AG04449 (cell line): Measurements from ENCODE around the gene BAZ2B.
A peak's percentile ranks its signal among the peaks of the same experiment; 100 is the strongest.

ENCODE experiments used
- CTCF ChIA-PET: fragments of 350-600 bp; formaldehyde crosslinking; extraction: SDS; loops from one replicate; lab custom pipeline; 2021; ENCODE audit warnings: antibody characterized with exemption; lab: Yijun Ruan, JAX
- POLR2A ChIA-PET: fragments of 400-600, 350-600 bp; formaldehyde crosslinking; extraction: SDS; loops from one replicate; lab custom pipeline; 2020; ENCODE audit warnings: antibody characterized with exemption, inconsistent platforms; lab: Yijun Ruan, JAX
- DNase-seq: peaks from one replicate; pipeline ENCODE4 v3.0.0-alpha.2; 2010; ENCODE audit warnings: low read depth, low spot score
- H3K4me3 ChIP-seq: 2 replicates; pipeline ENCODE4 v1.5.1; 2011; ENCODE audit warnings: low read depth, mild to moderate bottlenecking, control low read depth, low read length
- TF ChIP-seq, protein P1 (sequence below): IDR thresholded peaks from one replicate; pipeline ENCODE4 v1.5.1; 2011; ENCODE audit warnings: mild to moderate bottlenecking, moderate library complexity, low read length, control low read depth, inconsistent platforms; ENCODE audit not compliant: insufficient read depth; ENCODE audit errors: missing control alignments

The BAZ2B gene

DNA sequence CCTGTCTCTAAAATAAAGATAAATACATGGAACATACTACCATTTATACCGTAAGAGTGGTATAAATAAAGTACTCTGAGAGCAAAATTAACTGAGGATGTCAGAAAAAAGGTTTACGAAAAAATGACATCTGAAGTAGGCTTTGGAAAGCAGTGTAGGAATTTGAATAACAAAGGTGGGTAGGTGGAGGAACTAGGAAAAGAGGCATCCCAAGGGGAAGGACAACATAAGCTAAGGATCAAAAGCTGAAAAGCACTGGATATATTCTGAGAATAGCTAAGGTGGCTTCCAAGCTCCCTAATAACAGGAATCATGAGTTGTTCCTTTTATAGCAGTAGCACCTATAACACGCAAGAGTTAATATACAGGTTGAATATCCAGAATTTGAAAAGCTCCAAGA is 91.3 kb downstream of the BAZ2B start:
- no peak overlapping the region for H3K4me3 ChIP-seq
- POLR2A ChIA-PET, result no interaction called here
- DNase-seq, result no peak
- CTCF ChIA-PET, result no interaction called here
- TF ChIP-seq, protein P1, sequence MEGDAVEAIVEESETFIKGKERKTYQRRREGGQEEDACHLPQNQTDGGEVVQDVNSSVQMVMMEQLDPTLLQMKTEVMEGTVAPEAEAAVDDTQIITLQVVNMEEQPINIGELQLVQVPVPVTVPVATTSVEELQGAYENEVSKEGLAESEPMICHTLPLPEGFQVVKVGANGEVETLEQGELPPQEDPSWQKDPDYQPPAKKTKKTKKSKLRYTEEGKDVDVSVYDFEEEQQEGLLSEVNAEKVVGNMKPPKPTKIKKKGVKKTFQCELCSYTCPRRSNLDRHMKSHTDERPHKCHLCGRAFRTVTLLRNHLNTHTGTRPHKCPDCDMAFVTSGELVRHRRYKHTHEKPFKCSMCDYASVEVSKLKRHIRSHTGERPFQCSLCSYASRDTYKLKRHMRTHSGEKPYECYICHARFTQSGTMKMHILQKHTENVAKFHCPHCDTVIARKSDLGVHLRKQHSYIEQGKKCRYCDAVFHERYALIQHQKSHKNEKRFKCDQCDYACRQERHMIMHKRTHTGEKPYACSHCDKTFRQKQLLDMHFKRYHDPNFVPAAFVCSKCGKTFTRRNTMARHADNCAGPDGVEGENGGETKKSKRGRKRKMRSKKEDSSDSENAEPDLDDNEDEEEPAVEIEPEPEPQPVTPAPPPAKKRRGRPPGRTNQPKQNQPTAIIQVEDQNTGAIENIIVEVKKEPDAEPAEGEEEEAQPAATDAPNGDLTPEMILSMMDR, result no peak

DNA sequence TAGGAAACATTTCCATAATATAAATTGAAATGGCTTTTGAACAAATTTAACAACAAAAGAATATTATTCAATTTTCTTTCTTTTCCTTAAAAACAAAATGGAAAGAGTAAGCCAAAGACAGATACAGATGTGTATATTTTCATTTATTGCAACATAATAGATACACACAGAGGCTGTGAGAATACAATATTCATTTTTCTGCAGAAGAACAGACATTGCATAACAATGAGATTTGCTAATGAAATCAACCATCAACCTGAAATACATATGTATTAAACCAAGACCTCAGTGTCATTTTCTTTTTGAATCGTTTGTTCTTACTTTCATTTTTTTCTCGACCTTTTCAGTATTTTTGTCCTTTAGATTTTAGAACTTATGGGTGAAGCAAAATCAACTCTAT is 95.1 kb downstream of the BAZ2B start:
- H3K4me3 ChIP-seq, result no peak overlapping the region
- ChIA-PET POLR2A (no interaction called here), CTCF (no interaction called here)
- TF ChIP-seq, protein P1, result no peak
- DNase-seq, result no peak

DNA sequence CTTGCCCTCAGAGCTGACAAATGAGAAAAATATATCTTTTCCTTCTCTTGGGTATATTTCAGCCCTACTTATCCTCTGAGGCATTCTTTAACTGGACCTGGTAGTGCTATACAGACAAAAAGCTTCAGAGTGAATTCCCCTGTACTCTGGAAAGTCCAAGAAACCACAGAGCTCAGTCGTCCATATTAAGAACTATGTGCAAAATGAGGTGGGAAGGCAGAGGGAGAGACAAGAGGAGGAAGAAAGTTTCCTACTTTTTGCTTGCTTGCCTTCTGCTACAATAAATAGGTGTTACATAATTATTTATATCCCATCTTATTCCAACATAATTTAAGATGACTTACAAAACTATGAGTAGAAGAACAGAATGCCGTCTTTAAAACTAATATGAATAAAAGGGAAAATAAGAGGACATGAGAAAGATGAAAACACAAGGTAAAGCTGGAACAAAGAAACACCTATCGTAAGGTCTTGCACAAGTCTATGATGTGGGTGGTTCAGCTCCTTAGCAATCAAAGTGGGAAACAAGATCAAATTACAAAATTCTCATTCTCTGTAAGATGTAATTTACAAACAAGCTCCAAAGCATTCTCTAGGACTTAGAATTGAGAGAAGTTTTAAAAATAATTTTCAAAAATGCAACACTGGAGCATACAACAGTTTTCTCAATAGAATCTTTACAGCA is 97.9 kb downstream of the BAZ2B start:
- DNase-seq, result no peak
- TF ChIP-seq, protein P1, result no peak
- ChIA-PET CTCF (no interaction called here), POLR2A (no interaction called here)
- no peak overlapping the region for H3K4me3 ChIP-seq

DNA sequence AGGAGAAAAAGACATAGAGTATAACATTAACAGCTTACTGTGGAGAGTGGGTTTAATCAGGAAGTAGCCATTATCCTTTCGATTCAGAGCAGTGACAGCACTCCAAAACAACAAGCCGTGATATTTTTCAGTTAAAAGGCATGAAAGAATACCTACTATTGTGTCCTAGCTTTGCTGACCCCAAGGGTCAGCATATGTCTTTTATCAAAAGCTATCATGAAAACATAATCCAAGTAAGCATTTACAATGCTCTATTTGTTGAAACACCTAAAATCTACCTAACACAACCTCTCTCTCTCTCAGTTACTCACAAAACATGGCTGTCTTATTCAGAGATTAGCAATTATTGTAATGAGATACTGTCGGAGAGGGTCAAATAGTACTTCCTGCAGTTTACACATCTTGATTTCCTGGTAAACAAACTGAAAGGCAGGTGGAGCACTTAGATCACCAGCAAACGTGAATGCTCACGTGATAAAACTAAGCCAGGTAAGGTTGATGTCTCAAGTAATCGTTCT is 100.0 kb downstream of the BAZ2B start:
- CTCF ChIA-PET, result interaction anchor here (1.0 kb wide), 1 partner anchor 237 kb away, joined by 3 read pairs; no protein-coding TSS in a partner anchor
- TF ChIP-seq, protein P1, result no peak

DNA sequence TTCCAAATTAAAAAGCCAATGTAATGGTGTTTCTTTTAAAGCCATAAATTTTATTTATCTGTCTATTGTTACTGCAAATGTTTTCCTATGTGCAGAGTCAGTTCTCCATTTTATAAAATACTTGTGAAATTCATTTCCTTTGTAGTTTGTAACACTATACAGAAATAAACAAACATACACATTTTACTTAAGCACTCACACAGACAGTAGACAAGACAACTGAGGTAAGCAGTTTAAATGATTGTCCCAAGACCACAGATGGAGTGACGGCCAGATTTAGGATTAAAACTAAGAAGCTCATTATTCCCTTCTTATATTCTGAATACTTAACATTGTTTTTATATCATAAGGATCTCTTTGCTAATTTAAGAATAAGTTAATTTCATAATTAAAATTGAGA is 100.9 kb downstream of the BAZ2B start:
- CTCF ChIA-PET, result interaction anchor here (1.0 kb wide), 1 partner anchor 238 kb away, joined by 3 read pairs; no protein-coding TSS in a partner anchor
- DNase-seq, result no peak
- TF ChIP-seq, protein P1, result no peak
- no peak overlapping the region for H3K4me3 ChIP-seq
- POLR2A ChIA-PET, result no interaction called here

More for the DNA sequence above, 100.0 kb downstream of the BAZ2B start:
- H3K4me3 ChIP-seq, result peak overlapping the region; percentile 43
- POLR2A ChIA-PET, result interaction anchor here (0.9 kb wide), 1 partner anchor 196 kb away, joined by 3 read pairs; the partner anchor contains the start of gene MARCHF7
- DNase-seq, result no peak

DNA sequence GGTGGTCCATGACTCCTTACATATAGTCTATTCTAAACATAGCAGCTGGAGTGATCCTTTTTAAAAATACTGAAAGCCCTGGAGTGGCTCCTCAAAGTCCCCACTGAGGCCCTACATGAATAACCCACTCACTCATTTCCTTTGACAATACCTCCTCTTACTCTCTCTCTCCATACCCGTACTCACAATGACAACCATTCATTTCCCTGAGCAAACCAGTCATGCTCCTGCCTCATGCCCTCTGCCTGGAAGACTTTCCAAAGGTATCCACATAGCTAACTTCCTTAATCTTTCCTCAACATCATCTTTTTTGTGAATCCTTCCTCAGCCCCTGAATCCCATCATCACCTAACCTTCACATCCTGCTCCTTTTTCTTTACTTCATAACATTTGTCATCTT is 102.6 kb downstream of the BAZ2B start:
- H3K4me3 ChIP-seq, result no peak overlapping the region
- ChIA-PET POLR2A (no interaction called here), CTCF (no interaction called here)
- no peak for DNase-seq
- TF ChIP-seq, protein P1, result no peak
